ENCODE results near the gene IL23A. TPM values are rescaled to one million over a fixed set of nuclear protein-coding genes. Genes with fewer than 3 reads are reported as not detected.

IL23A gene
- total RNA-seq, 1 experiment from 2014 or later = 2.9 TPM

DNA sequence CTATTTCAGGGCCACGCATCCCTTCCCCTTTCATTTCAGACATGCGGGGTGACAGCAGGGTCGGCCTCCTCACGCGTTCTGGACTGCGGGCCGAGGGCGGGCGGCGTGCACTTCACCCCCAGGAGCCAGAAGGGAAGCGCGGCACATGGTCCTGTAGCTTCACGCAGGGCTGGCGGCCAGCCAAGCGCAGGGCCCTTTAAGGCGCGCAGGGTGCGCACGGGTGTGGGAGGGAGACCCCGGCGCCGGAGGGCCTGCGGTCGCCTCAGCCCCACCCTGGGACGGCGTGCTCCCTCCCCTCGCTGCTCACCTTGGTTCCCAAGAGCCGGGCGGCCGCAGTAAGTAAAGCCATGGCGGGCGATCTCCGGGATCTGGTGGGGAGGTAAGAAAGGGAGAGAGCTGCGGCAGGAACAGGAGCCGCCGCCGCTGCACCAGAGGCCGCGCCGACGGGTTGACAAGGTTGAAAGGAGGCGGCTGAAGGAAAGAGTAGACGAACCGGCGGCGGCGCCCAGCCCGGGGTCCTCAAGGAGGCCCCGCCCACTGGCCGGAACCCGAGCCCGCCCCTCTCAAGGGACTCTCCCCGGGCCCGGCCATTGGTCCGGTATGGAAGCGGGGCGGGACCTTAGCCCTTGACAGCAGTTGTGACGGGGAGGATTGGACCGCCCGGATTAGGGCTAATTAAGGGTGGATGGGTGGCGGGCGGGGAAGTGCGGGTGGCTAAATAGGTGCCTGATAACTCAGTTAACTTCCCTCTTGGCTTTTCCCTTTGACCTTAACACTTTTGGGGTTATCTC lies 38.6 kb upstream of the IL23A start, which contains the start of gene CS:
Gene CS (minus strand): TSS at position 478 of the 791 bp plus-strand sequence. CDS start 129 bp downstream, at position 349.
- peak within 1 kb of the TSS; percentile 31 for H3K27ac ChIP-seq
- peak within 1 kb of the TSS; percentile 97 for H3K4me2 ChIP-seq
- H3K79me2 ChIP-seq (ENCODE audit: low read depth) = peaks cover 51% of the 10 kb centered on the region
- ChIA-PET POLR2A (ENCODE audit: unreplicated experiment) (no interaction called here), CTCF (interaction anchor here (0.6 kb wide), 2 partner anchors 55 to 58 kb away, joined by 3 to 5 read pairs; no protein-coding TSS in a partner anchor)
- no peaks in the 10 kb centered on the region for H4K20me1 ChIP-seq (ENCODE audit: insufficient read depth)
- H3K4me1 ChIP-seq (replicated peaks; ENCODE audit: insufficient read depth) = peaks cover 33% of the 10 kb centered on the region
- peak within 1 kb of the TSS; percentile 84 for H2AFZ ChIP-seq
- H3F3A ChIP-seq (ENCODE audit: insufficient read depth, low read depth) = peaks cover 24% of the 10 kb centered on the region; the same call in 1 of the 2 replicates
- H3K4me3 ChIP-seq = peak within 1 kb of the TSS; percentile 88
- intact Hi-C loops (cut with micrococcal nuclease; ENCODE audit: unreplicated experiment) = loop anchor here (1.0 to 2.0 kb wide), 4 partner anchors 9 to 181 kb away; no protein-coding TSS in a partner anchor
- peak; percentile 93 to 97 for DNase-seq
- no peaks in the 10 kb centered on the region for H3K9me3 ChIP-seq (ENCODE audit: insufficient read depth, low read depth)
- TF ChIP-seq EZH2 (IDR thresholded peaks at IDR 0.05; ENCODE audit: low read depth) = no peak
- TF ChIP-seq CTCF (conservative IDR thresholded peaks at IDR 0.05) = no peak
- BruUV-seq (replicated peaks) = no TSS peak
- H3K9me2 ChIP-seq (ENCODE audit: insufficient read depth) = no peaks in the 10 kb centered on the region
- 0 out of 2 replicates have a peak, but pooled peaks cover 8% of the 10 kb centered on the region for H3K36me3 ChIP-seq (ENCODE audit: low read depth)
- no peaks in the 10 kb centered on the region for H3K27me3 ChIP-seq (ENCODE audit: insufficient read depth, low read depth)

DNA sequence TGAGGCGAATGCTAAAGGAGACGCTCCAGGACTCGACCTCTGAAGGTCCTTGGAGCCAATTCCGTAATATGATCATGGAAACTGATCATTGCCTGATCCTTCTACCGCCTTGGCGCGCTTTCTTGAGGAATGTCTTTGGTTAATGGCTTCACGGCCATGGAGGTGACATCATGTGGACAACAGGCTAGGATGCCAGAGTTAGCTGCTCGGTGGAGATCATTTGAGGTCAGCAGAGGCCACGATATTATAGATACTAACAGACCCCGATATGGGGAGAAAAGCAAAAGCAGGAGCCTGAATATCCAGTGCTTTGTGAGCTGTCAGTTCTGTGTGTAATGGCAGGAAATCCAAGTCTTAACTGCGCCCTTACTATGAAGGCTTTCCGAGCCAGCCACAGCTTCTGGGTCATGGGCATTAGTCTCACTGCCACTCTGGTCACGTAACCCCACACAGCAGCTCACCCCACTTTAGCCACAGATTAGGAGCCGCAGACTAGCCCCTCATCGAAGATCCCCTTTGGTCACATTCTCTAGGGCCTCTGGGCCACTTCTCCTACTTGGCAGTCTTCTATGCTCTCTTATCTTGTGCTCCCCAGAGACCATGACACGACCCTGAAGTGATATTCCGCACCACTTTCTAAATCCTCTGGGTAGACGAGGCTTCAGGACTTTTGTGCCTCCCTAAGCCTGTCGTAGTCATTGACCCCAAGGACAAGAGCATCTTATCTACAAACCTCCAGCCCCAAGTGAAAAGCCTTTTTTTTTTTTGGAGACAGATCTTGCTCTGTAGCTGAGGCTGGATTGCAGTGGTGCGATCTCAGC lies 37.8 kb upstream of the IL23A start:
- Histone ChIP-seq H4K20me1 (ENCODE audit: insufficient read depth) (no peaks in the 10 kb centered on the region), H3K4me3 (peak overlapping the region; percentile 88), H3K27me3 (ENCODE audit: insufficient read depth, low read depth) (no peaks in the 10 kb centered on the region), H3K36me3 (ENCODE audit: low read depth) (0 out of 2 replicates have a peak, but pooled peaks cover 8% of the 10 kb centered on the region), H3K9me2 (ENCODE audit: insufficient read depth) (no peaks in the 10 kb centered on the region), H3K79me2 (ENCODE audit: low read depth) (peaks cover 43% of the 10 kb centered on the region), H3K27ac (peak overlapping the region; percentile 31), H3K9me3 (ENCODE audit: insufficient read depth, low read depth) (no peaks in the 10 kb centered on the region), H3F3A (ENCODE audit: insufficient read depth, low read depth) (peaks cover 26% of the 10 kb centered on the region; the same call in 1 of the 2 replicates), H3K4me2 (peak overlapping the region; percentile 97), H3K4me1 (replicated peaks; ENCODE audit: insufficient read depth) (peaks cover 33% of the 10 kb centered on the region), H2AFZ (peak overlapping the region; percentile 79)
- POLR2A ChIA-PET (ENCODE audit: unreplicated experiment) = interaction anchor here (0.6 kb wide), 1 partner anchor 15 kb away, joined by 7 read pairs; the partner anchor contains the start of gene CNPY2
- CTCF ChIA-PET = interaction anchor here (0.6 kb wide), 3 partner anchors 54 to 164 kb away, joined by 3 to 5 read pairs (median 5); no protein-coding TSS in a partner anchor
- BruUV-seq (replicated peaks) = TSS peak; percentile 67
- TF ChIP-seq CTCF (conservative IDR thresholded peaks at IDR 0.05) (no peak), EZH2 (IDR thresholded peaks at IDR 0.05; ENCODE audit: low read depth) (no peak)
- intact Hi-C loops (cut with micrococcal nuclease; ENCODE audit: unreplicated experiment) = loop anchor here (1.0 to 2.0 kb wide), 4 partner anchors 10 to 182 kb away; no protein-coding TSS in a partner anchor
- DNase-seq = no peak

DNA sequence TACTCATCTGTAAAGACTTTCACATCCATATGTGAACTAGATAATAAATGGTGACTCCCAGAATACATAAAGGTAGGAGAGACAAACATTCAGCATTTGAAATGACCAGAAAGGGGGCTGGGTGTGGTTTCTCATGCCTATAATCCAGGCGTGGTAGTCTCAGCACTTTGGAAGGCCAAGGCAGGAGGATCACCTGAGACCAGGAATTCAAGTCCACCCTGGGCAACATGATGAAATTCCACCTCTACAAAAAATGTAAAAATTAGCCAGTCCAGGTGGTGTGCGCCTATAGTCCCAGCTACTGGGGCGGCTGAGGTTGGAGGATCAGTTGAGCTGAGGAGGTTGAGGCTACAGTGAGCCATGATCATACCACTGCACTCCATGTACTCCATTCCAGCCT lies 34.4 kb upstream of the IL23A start:
- Histone ChIP-seq H3K9me2 (ENCODE audit: insufficient read depth) (no peaks in the 10 kb centered on the region), H3K27me3 (ENCODE audit: insufficient read depth, low read depth) (no peaks in the 10 kb centered on the region), H3K79me2 (ENCODE audit: low read depth) (peaks cover 9% of the 10 kb centered on the region), H3K36me3 (ENCODE audit: low read depth) (0 out of 2 replicates have a peak, but pooled peaks cover 3% of the 10 kb centered on the region), H4K20me1 (ENCODE audit: insufficient read depth) (no peaks in the 10 kb centered on the region), H3K27ac (no peak overlapping the region), H3K4me3 (no peak overlapping the region), H2AFZ (no peak overlapping the region), H3K4me1 (replicated peaks; ENCODE audit: insufficient read depth) (peaks cover 8% of the 10 kb centered on the region), H3F3A (ENCODE audit: insufficient read depth, low read depth) (peaks cover 11% of the 10 kb centered on the region; the same call in 1 of the 2 replicates), H3K4me2 (no peak overlapping the region), H3K9me3 (ENCODE audit: insufficient read depth, low read depth) (no peaks in the 10 kb centered on the region)
- BruUV-seq (replicated peaks) = no TSS peak
- POLR2A ChIA-PET (ENCODE audit: unreplicated experiment) = no interaction called here
- CTCF ChIA-PET = no interaction called here
- intact Hi-C loops (cut with micrococcal nuclease; ENCODE audit: unreplicated experiment) = no loop called here
- no peak for DNase-seq
- TF ChIP-seq CTCF (conservative IDR thresholded peaks at IDR 0.05) (no peak), EZH2 (IDR thresholded peaks at IDR 0.05; ENCODE audit: low read depth) (no peak)

Measured in PC-9 (cell line).